RWPE1 (cell line): Measurements from ENCODE around the gene HSPA1L.
A peak's percentile ranks its signal among the peaks of the same experiment; 100 is the strongest.
"Not testable (repeated sequence)": the region's sequence is repeated elsewhere in the genome, so short reads cannot be mapped to it uniquely, and the experiment has no call there.

Source experiments
- CTCF ChIA-PET: fragments of 350-600 bp; sonication (Branson Sonifier 250); formaldehyde crosslinking; extraction: SDS; loops from one replicate; lab custom pipeline; 2021; lab: Yijun Ruan, JAX
- POLR2A ChIA-PET: fragments of 400-600 bp; formaldehyde crosslinking; extraction: SDS; loops from one replicate; lab custom pipeline; 2020; ENCODE audit warnings: antibody characterized with exemption; ENCODE audit not compliant: low non-redundant PET; lab: Yijun Ruan, JAX
- DNase-seq: peaks from one replicate; pipeline ENCODE4 v3.0.0; 2012; ENCODE audit warnings: low spot score
- H3K27ac ChIP-seq: fragments of 450-650 bp; 2 replicates; pipeline ENCODE4 v1.5.1; 2017
- TF ChIP-seq, protein P1 (sequence below): fragments of 450-650 bp; conservative IDR thresholded peaks from 2 replicates; pipeline ENCODE4 v1.5.1; 2017; ENCODE audit warnings: low read depth, mild to moderate bottlenecking

The HSPA1L gene

DNA sequence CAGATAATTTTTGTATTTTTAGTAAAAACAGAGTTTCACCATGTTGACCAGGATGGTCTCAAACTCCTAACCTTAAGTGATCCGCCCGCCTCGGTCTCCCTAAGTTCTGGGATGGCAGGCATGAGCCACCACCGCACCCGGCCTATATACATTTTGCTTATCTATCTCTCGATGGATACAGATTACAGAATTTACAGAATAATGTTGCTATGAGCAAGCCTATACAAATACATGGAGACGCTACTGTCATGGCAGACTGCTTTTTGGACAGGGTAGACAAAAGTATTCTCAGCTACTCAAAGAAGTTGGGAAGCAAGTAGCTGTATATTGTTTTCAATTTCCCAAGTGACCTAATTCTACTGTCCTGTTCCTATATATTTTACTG, 1.6 kb downstream of the HSPA1L start:
- DNase-seq: no peak
- ChIA-PET CTCF (interaction anchor here (0.8 kb wide), 1 partner anchor 17 kb away, joined by 5 read pairs; no protein-coding TSS in a partner anchor), POLR2A (no interaction called here)
- TF ChIP-seq, protein P1, sequence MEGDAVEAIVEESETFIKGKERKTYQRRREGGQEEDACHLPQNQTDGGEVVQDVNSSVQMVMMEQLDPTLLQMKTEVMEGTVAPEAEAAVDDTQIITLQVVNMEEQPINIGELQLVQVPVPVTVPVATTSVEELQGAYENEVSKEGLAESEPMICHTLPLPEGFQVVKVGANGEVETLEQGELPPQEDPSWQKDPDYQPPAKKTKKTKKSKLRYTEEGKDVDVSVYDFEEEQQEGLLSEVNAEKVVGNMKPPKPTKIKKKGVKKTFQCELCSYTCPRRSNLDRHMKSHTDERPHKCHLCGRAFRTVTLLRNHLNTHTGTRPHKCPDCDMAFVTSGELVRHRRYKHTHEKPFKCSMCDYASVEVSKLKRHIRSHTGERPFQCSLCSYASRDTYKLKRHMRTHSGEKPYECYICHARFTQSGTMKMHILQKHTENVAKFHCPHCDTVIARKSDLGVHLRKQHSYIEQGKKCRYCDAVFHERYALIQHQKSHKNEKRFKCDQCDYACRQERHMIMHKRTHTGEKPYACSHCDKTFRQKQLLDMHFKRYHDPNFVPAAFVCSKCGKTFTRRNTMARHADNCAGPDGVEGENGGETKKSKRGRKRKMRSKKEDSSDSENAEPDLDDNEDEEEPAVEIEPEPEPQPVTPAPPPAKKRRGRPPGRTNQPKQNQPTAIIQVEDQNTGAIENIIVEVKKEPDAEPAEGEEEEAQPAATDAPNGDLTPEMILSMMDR: no peak
- H3K27ac ChIP-seq: peak overlapping the region; percentile 100

DNA sequence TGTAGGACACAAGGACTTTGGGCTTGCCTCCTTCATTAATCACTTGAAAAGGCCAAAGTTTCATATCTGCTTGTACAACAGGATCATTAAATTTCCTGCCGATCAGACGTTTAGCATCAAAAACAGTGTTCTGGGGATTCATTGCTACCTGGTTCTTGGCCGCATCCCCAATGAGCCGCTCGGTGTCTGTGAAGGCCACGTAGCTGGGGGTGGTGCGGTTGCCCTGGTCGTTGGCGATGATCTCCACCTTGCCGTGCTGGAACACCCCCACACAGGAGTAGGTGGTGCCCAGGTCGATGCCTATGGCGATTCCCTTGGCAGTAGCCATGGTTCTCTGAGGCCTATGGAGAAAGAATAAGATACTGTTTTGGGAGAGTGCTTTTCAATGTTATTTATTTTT, 3.4 kb downstream of the HSPA1L start:
- TF ChIP-seq, protein P1: no peak
- ChIA-PET CTCF (no interaction called here), POLR2A (no interaction called here)
- DNase-seq: no peak
- peak overlapping the region; percentile 18; the same call in 1 of the 2 replicates for H3K27ac ChIP-seq

DNA sequence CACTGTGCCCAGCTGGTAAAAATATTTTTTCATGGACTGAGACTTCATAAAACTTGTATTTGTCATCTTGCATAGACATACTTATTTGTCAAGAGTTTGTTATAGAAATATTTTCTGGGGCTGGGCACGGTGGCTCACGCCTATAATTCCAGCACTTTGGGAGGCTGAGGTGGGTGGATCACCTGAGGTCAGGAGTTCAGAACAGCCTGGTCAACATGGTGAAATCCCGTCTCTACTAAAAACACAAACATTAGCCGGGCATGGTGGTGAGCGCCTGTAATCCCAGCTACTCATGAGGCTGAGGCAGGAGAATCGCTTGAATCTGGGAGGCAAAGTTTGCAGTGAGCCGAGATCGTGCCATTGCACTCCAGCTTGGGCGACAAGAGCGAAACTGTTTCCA, 6.5 kb downstream of the HSPA1L start:
- DNase-seq: not testable (repeated sequence)
- peak overlapping the region; percentile 35; the same call in 1 of the 2 replicates for H3K27ac ChIP-seq
- POLR2A ChIA-PET: interaction anchor here (0.6 kb wide), 2 partner anchors 47 to 76 kb away, joined by 3 to 4 read pairs; no protein-coding TSS in a partner anchor
- CTCF ChIA-PET: interaction anchor here (0.6 kb wide), 1 partner anchor 97 kb away, joined by 3 read pairs; no protein-coding TSS in a partner anchor

- peak; percentile 99 for DNase-seq
Measured at GRCh38 chr6:31806470-31807272, 8.4 kb downstream of the HSPA1L start, which contains the start of gene LSM2. TSS of gene LSM2 (minus strand) at chr6:31806966. CDS start at chr6:31806757, 209 bp downstream.

DNA sequence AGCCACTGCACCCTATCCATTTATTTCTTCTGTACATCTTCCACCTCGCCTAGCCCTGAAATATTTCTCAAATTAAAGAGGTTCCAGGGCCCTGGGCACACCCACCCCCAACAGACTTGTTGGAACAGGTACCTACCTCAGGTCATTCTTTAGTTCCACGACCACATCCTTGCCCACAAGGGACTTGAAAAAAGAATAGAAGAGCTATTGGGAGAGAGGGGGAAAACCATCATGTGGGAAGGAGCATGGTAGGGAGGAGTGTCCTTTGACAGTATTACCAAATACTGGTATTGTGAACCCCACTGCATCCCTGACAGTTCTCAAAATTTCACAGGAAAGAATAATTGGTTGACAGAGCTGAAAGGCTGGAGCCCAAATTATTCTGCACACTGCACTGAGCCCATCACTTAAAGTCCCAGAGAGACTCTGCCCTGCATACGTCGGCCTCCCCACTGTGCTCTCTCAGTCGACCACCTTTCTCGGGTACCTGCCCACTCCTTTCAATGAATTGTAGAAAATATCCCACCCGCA, 9.1 kb downstream of the HSPA1L start:
- DNase-seq: no peak
- TF ChIP-seq, protein P1: no peak
- ChIA-PET POLR2A (interaction anchor here (0.6 to 2.1 kb wide), 5 partner anchors 12 to 68 kb away, joined by 3 to 8 read pairs (median 3); partner anchors contain the start of gene HSPA1B), CTCF (interaction anchor here (0.8 to 1.6 kb wide), 3 partner anchors 10 to 125 kb away, joined by 3 to 8 read pairs (median 4); partner anchors contain the start of genes LY6G5C and VARS1)
- peak overlapping the region; percentile 93 for H3K27ac ChIP-seq

More at GRCh38 chr6:31806470-31807272, 8.4 kb downstream of the HSPA1L start, which contains the start of gene LSM2:
- ChIA-PET CTCF (interaction anchor here (0.8 to 1.6 kb wide), 5 partner anchors 11 to 187 kb away, joined by 3 to 8 read pairs (median 4); partner anchors contain the start of genes LY6G5C and VARS1), POLR2A (interaction anchor here (0.5 to 2.1 kb wide), 7 partner anchors 11 to 332 kb away, joined by 3 to 11 read pairs (median 4); partner anchors contain the start of gene HSPA1B)
- peak within 1 kb of the TSS; percentile 93 for H3K27ac ChIP-seq
- TF ChIP-seq, protein P1: no peak

DNA sequence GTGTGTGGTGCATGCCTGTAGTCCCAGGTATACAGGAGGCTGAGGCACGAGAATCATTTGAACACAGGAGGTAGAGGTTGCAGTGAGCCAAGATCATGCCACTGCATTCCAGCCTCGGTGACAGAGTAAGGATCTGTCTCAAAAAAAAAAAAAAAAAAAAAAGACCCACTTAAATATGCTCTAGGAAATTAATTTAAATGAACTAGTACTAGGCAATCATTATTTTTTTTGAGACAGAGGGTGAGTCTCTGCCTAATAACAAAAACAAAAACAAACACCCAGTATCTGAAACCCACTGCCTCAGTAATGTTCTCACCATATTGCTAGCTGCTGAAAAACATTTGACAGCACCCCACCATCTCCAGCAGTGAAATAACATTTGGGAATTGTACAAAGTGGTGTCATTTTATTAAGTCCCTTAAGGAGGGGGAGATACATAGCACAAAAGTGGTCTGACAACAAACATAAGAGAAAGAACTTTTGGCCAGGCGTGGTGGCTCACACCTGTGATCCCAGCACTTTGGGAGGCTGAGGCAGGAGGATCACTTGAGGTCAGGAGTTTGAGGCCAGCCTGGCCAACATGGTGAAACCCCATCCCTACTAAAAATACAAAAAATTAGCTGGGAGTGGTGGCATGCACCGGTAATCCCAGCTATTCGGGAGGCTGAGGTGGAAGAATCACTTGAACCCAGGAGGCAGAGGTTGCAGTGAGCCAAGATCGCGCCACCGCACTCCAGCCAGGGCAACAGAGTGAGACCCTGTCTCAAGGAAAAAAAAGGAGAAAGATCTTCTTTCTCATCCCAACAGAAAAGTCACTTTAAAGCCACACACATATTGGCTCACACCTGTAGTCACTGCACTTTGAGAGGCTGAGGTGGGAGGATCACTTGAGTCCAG, 13.8 kb downstream of the HSPA1L start:
- POLR2A ChIA-PET, DNase-seq: not testable (repeated sequence)
- CTCF ChIA-PET: interaction anchor here (0.7 kb wide), 1 partner anchor 34 kb away, joined by 6 read pairs; no protein-coding TSS in a partner anchor
- peak overlapping the region; percentile 35; the same call in 1 of the 2 replicates for H3K27ac ChIP-seq
